IgD-negative memory B cell (primary cell): ENCODE results near the gene SHISA6. TPM values are rescaled to one million over a fixed set of nuclear protein-coding genes. Genes with fewer than 3 reads are reported as not detected.

Experiments
- H3K27ac Mint-ChIP-seq, 3 donors: one replicate each; pipeline ENCODE4 v1.8.0; 2020 to 2022; ENCODE audit warnings: mild to moderate bottlenecking in 3 of 3, mixed read lengths in 3 of 3, moderate library complexity in 1 of 3
- H3K27me3 Mint-ChIP-seq: one replicate; pipeline ENCODE4 v1.8.0; 2021; ENCODE audit warnings: mixed read lengths
- H3K36me3 Mint-ChIP-seq: one replicate; pipeline ENCODE4 v1.8.0; 2020; ENCODE audit warnings: mild to moderate bottlenecking, mixed read lengths
- H3K4me1 Mint-ChIP-seq, 3 donors: one replicate each; pipeline ENCODE4 v1.8.0; 2020 to 2022; ENCODE audit warnings: mixed read lengths in 3 of 3, mild to moderate bottlenecking in 1 of 3
- H3K4me3 Mint-ChIP-seq, 4 donors: one replicate each; pipeline ENCODE4 v1.8.0; 2020 to 2022; ENCODE audit warnings: mild to moderate bottlenecking in 4 of 4, mixed read lengths in 4 of 4, moderate library complexity in 3 of 4
- H3K9me3 Mint-ChIP-seq, 3 donors: one replicate each; pipeline ENCODE4 v1.8.0; 2020 to 2021; ENCODE audit warnings: mixed read lengths in 3 of 3, mild to moderate bottlenecking in 1 of 3
- polyA plus RNA-seq: library from polyadenylated mRNA; unstranded; fragments of 300-500 nt; fragmentation: Illumina TruSeq; gene quantifications from one replicate; pipeline ENCODE4 v1.2.3, GENCODE V29; 2021

The SHISA6 gene
- polyA plus RNA-seq, 1 donor from 2014 or later = not detected

DNA sequence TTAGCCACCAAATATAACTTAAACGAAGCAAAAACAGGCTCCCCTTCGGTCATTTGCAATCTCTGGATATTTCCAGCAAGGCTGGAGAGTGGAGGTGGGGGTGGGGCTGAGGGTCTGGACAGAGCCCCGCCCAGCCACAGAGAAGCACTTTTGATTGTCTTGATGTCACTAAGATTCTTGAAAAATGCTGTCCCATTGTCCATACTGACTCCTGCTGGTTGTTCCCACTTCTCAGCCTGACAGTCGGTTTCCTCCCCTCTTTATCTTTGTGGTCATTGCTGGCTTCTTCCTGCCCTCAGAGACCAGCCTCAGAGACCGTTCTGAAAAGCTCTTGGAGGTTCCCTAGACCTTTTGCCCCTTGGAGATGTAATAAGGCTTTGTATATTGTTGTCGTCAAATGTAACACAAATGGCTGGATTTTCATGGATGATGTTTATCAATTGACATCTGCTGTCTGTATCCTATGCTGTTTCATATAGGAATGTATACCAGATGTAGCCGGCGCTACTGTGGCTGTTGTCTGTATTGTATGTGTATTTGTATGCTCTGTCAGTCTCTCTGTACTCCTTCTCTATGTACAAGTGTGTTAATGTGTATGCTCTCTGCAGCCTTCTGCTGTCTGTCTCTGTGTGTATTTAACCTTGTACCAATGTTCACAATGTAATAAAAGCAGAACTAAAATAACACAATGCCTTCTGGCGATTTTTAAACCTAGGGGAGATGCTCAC, 262.5 kb downstream of the SHISA6 start:
- Mint-ChIP-seq H3K27me3 (no peaks in the 10 kb centered on the region), H3K27ac (no peak overlapping the region), H3K9me3 (peaks cover 4 to 5% (median 5%) of the 10 kb centered on the region in 3 donors), H3K4me3 (no peak overlapping the region), H3K36me3 (no peaks in the 10 kb centered on the region), H3K4me1 (no peaks in the 10 kb centered on the region)

DNA sequence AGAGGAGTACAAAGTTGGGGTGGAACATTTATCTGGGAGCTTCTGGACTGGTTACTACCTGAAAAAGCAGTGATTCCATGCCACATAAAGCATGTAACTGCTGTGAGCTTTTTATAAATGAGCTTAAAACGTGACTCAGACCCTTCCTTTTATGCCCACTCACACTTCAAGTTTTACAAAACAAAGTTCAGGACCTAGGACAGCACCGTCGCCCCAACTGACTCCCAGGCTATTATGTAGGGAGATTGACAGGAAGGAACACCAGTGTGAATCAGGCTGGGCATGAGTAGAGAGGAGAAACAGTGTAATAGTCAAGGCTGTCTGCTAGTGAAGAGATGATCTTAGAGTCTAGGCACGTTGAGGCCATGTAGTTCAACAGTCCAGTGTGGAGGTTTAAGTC, 265.6 kb downstream of the SHISA6 start:
- Mint-ChIP-seq H3K9me3 (peaks cover 5 to 8% (median 5%) of the 10 kb centered on the region in 3 donors), H3K4me3 (no peak overlapping the region), H3K27ac (no peak overlapping the region), H3K27me3 (no peaks in the 10 kb centered on the region), H3K4me1 (no peaks in the 10 kb centered on the region), H3K36me3 (no peaks in the 10 kb centered on the region)

DNA sequence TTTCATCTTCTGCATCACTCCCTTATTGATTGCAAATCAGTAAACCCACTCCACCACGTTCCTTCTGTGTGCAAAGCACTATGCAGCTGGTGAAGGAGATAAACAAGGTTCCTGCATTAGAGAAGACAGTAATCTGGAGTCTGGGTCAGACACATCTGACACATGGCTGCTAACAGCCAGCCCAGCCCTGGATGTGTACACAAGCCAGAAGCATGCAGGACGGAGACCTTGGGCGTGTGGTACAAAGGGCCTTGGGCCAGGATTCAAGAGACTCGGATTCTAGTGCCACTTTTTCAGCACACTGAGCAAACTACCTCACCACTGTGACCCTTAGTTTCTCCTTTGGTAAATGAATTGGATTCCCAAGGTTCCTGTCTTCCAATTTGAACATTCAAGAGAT, 270.7 kb downstream of the SHISA6 start:
- Mint-ChIP-seq H3K27ac (no peak overlapping the region), H3K27me3 (no peaks in the 10 kb centered on the region), H3K36me3 (no peaks in the 10 kb centered on the region), H3K4me3 (no peak overlapping the region), H3K9me3 (peaks cover 0 to 7% (median 3%) of the 10 kb centered on the region in 3 donors), H3K4me1 (no peaks in the 10 kb centered on the region)

DNA sequence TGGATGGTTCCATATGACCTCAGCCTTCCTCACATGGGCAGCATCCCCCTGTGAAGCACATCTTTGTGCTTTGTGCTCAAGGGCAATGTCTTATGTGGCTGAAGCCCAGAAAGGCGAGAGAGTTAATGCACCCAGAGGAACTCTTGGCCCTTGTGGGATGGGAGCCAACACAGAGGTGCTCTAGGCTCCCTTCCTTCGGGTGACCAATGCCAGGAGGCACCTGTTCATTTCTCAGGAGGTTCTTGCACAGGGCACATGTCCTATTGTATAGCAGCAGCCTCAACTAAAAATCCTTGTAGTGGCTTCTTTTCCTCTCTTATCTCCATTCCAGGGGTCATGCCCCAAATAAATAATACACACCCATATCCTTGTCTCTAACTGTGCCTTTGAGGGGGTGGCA, 273.6 kb downstream of the SHISA6 start:
- Mint-ChIP-seq H3K4me3 (no peak overlapping the region), H3K9me3 (peaks cover 0 to 7% (median 4%) of the 10 kb centered on the region in 3 donors), H3K4me1 (no peaks in the 10 kb centered on the region), H3K27me3 (no peaks in the 10 kb centered on the region), H3K36me3 (no peaks in the 10 kb centered on the region), H3K27ac (no peak overlapping the region)

DNA sequence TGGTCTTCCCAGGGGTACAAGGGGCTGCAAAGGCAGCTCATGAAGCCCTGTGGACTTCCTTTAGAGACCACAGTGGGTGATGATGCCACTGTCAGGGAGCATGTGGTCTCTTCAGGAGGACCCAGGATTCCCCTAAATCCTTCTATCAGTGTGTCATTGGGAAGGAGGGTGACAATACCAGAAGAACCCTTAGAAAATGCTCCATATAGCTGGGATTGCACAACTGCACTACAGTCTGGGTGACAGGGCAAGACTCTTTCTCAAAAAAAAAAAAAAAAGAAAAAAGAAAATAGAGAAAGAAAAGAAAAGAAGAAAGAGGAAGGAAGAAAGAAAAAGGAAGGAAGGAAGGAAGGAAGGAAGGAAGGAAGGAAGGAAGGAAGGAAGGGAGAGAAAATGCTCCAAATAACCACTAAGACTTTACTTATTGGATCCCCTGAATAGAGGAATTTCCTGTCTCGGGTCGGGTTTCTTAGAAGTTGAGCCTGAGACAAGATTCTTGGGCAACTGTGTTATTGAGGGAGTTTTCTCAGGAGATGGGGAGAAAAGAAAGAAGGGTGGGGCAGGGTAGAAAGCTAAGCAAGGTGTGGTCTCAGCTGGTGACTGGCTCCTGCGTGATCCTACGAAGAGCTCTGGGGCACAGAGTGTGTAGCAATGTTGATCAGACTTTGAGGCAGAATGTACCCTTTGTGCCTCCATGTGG, 274.1 kb downstream of the SHISA6 start:
- Mint-ChIP-seq H3K4me1 (no peaks in the 10 kb centered on the region), H3K27me3 (no peaks in the 10 kb centered on the region), H3K27ac (no peak overlapping the region), H3K4me3 (no peak overlapping the region), H3K9me3 (peaks cover 0 to 7% (median 4%) of the 10 kb centered on the region in 3 donors), H3K36me3 (no peaks in the 10 kb centered on the region)

DNA sequence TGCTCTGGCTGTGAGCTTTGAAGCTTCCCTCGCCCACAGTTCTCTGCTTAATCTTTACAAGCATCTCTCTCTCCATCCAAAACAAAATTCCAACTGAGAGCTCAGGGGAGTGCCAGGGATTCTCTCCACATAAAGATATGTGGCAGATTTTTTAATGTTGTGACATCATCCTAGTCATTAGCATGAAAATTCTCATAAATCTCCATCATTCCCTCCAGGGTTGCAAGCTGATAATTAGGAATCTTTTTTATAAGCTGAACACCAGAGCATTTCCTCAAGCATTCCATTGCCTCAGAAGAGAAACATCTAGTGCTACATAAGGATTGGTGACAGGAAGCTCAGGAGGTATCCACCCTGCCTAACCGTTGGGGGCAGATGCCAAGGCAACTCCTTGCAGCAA, 274.9 kb downstream of the SHISA6 start:
- H3K4me1 Mint-ChIP-seq = no peaks in the 10 kb centered on the region
- peaks cover 0 to 4% (median 4%) of the 10 kb centered on the region in 3 donors for H3K9me3 Mint-ChIP-seq
- H3K27me3 Mint-ChIP-seq = no peaks in the 10 kb centered on the region
- no peak overlapping the region for H3K27ac Mint-ChIP-seq
- no peak overlapping the region for H3K4me3 Mint-ChIP-seq
- H3K36me3 Mint-ChIP-seq = no peaks in the 10 kb centered on the region

DNA sequence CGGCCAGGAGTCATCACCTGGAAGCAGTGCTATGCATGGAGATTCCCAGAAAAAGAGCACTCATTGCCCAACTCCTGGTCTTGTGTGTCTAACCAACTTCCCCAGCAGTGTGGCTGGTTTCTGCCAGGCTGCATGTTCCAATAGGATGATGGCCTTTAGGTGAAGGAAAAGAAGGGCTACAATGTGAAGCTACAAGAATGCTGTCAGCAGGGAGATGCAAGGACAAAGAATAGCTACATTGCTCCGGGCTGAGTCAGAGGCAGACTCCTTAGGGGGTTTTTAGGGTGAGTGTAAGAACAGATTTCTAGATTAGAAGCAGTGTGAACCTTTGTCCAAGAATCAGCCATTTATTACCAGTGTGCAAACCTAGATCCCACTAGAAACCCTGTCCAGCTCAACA, 294.2 kb downstream of the SHISA6 start:
- H3K27me3 Mint-ChIP-seq = no peaks in the 10 kb centered on the region
- H3K27ac Mint-ChIP-seq = peak overlapping the region in 1 of 3 donors; percentile 13
- H3K4me3 Mint-ChIP-seq = no peak overlapping the region
- no peaks in the 10 kb centered on the region for H3K4me1 Mint-ChIP-seq
- peaks cover 10 to 15% (median 12%) of the 10 kb centered on the region in 3 donors for H3K9me3 Mint-ChIP-seq
- no peaks in the 10 kb centered on the region for H3K36me3 Mint-ChIP-seq

DNA sequence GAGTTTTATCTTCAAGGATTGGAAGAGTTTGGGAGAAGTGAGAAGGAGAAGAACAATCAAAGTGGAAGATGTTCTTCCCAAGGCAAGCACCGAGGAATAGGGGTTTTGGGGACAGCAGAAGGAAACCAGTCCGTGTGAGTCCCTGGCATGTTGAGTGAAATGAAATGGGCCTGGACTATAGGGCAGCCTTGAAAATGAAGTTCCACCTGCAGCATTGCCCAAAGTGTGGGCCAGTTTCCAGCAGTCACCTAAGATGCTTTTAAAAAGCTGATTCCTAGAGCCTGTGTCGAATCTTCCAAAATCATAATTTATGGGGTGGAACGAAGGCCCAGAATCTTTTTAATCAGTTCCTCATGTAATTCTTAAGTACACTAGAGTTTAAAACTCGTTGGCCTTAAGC, 297.4 kb downstream of the SHISA6 start:
- Mint-ChIP-seq H3K9me3 (peaks cover 6 to 11% (median 11%) of the 10 kb centered on the region in 3 donors), H3K27ac (no peak overlapping the region), H3K4me3 (no peak overlapping the region)

DNA sequence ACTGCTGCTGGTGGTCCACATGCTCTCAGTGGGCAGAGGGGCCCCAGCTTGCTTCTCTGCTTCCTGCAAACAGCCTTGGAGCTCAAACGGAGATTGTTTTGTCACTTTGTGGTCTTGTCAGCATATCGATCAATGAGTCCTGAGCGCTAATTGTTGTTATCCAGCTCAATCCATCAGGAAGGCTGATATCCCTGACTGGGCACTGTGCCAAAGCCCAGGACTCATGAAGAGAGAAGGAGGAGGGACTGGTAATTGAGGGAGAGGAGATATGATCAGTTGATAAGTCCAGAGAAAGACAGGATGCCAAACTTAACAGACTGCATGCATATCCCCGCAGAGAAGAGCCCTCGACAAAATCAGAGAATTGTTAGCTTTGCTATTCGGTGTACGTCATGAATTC, 298.6 kb downstream of the SHISA6 start:
- H3K27me3 Mint-ChIP-seq = no peaks in the 10 kb centered on the region
- no peaks in the 10 kb centered on the region for H3K4me1 Mint-ChIP-seq
- no peaks in the 10 kb centered on the region for H3K36me3 Mint-ChIP-seq
- no peak overlapping the region for H3K27ac Mint-ChIP-seq
- no peak overlapping the region for H3K4me3 Mint-ChIP-seq
- H3K9me3 Mint-ChIP-seq = peaks cover 5 to 10% (median 8%) of the 10 kb centered on the region in 3 donors

More for the DNA sequence above, 297.4 kb downstream of the SHISA6 start:
- Mint-ChIP-seq H3K27me3 (no peaks in the 10 kb centered on the region), H3K4me1 (no peaks in the 10 kb centered on the region), H3K36me3 (no peaks in the 10 kb centered on the region)

DNA sequence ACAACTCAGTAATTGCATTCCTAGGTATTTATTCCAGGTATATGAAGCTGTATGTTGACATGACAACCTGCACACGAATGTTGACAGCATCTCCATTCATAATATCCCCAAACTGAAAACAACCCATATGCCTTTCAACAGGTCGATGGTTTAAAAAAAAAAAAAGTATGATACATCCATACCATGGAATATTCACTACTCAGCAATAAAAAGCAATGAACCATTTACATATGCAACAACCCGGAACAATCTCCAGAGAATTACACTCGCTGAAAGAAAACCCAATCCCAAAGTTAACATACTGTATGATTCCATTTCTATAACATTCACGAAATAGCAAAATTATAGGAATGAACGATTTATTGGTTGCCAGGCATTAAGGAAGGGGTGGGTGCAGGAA, 304.0 kb downstream of the SHISA6 start:
- Mint-ChIP-seq H3K27me3 (no peaks in the 10 kb centered on the region), H3K9me3 (peaks cover 0 to 16% (median 4%) of the 10 kb centered on the region in 3 donors), H3K4me1 (no peaks in the 10 kb centered on the region), H3K36me3 (no peaks in the 10 kb centered on the region), H3K4me3 (no peak overlapping the region), H3K27ac (no peak overlapping the region)

DNA sequence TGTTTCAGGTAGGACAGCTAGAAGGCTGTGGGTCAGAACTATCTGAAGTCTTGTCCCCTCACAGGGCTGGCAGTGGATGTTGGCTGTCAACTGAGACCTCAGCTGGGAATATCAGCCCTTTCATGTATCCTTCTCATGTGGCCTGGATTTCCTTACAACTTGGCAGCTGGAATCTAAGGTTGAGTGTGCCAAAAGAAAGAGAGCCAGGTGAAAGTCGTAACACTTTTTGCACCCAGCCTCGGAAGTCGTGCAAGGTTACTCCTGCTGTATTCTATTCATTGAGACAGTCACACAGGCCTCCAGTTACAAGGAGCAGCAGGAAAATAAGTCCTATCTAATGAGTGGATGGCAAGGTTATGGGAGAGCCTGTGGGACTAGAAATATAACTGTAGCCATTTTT, 304.7 kb downstream of the SHISA6 start:
- Mint-ChIP-seq H3K36me3 (no peaks in the 10 kb centered on the region), H3K9me3 (peaks cover 0 to 15% (median 4%) of the 10 kb centered on the region in 3 donors), H3K4me1 (no peaks in the 10 kb centered on the region), H3K4me3 (no peak overlapping the region), H3K27ac (no peak overlapping the region), H3K27me3 (no peaks in the 10 kb centered on the region)

DNA sequence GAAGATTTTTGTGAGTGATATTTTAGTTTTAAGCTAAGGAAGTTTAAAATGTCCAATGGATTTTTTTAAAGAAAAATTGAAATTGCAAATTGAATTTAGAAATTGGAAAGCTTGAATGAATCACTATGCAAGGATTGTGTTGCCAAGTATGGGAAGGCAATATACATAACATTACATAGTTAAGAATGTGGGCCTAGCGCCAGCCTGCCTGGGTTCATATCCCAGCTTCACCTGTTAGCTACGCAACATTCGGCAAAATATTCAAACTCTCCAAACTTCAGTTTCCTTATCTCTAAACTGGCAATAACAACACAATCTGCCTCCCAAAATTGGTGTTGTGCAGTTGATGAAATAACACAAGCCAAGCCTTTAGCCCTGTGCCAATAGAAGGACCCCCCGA, 306.8 kb downstream of the SHISA6 start:
- H3K27me3 Mint-ChIP-seq = no peaks in the 10 kb centered on the region
- H3K4me3 Mint-ChIP-seq = no peak overlapping the region
- H3K9me3 Mint-ChIP-seq = peaks cover 0 to 12% (median 4%) of the 10 kb centered on the region in 3 donors
- H3K36me3 Mint-ChIP-seq = no peaks in the 10 kb centered on the region
- H3K27ac Mint-ChIP-seq = no peak overlapping the region
- H3K4me1 Mint-ChIP-seq = no peaks in the 10 kb centered on the region

DNA sequence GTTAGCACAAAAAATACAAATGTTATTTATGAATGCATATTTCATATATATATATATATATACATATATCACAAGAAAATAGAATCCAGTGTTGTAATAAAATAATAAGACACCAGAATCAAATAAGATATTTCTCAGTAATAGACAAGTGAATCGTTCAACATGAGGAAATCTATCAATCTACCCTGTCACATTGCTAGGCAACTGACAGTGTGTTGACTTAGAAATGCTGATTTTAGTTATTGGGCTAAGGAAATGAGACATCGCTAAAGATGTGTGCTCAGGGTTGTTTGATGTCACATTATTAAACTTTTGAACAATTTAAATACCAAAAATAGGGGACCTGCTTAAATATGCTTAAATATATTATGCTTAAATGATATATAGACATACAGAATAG, 307.4 kb downstream of the SHISA6 start:
- no peaks in the 10 kb centered on the region for H3K4me1 Mint-ChIP-seq
- no peak overlapping the region for H3K4me3 Mint-ChIP-seq
- no peak overlapping the region for H3K27ac Mint-ChIP-seq
- H3K36me3 Mint-ChIP-seq = no peaks in the 10 kb centered on the region
- no peaks in the 10 kb centered on the region for H3K27me3 Mint-ChIP-seq
- peaks cover 0 to 14% (median 4%) of the 10 kb centered on the region in 3 donors for H3K9me3 Mint-ChIP-seq

DNA sequence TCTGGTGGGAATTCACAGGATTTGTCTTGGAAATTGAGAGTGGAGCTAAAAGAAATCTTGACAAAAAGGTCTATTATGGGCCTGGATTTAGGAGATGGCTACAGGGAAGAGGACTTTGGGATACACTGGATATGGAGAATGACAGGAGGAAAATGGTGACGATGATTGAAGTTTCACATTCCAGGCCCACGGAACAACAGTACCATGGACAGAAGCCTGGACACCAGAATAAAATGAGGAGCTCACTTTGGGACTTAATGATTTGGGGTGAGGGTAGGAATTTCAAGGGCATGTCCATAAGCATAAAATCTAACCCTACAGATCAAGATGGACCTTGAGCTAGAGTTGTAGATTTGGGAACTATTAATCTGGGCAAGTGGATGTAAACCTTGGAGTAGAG, 309.4 kb downstream of the SHISA6 start:
- Mint-ChIP-seq H3K4me3 (no peak overlapping the region), H3K9me3 (peaks cover 0 to 10% (median 3%) of the 10 kb centered on the region in 3 donors), H3K36me3 (no peaks in the 10 kb centered on the region), H3K27ac (no peak overlapping the region), H3K27me3 (no peaks in the 10 kb centered on the region), H3K4me1 (no peaks in the 10 kb centered on the region)

DNA sequence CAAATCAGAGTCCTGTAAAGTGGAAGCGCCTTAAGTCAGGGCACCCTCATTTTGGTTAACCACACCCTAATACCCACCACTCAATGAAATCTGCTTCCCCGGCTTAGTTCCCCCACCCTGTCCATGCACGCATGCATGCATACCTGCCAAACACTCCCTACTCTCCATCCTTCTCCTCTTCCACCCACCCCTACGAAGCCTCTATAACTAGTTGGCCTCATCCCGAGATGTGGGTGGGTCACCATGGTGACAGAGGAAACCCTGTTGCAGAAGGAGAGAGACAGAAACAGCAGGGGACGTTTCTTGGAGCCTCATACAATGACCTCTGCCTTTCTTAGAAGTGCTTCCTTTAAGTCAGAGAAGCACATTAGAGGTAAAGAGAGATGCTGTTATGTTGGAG, 310.4 kb downstream of the SHISA6 start:
- H3K27me3 Mint-ChIP-seq = no peaks in the 10 kb centered on the region
- H3K9me3 Mint-ChIP-seq = peaks cover 0 to 10% (median 3%) of the 10 kb centered on the region in 3 donors
- no peak overlapping the region for H3K27ac Mint-ChIP-seq
- H3K4me1 Mint-ChIP-seq = no peaks in the 10 kb centered on the region
- H3K36me3 Mint-ChIP-seq = no peaks in the 10 kb centered on the region
- H3K4me3 Mint-ChIP-seq = no peak overlapping the region

DNA sequence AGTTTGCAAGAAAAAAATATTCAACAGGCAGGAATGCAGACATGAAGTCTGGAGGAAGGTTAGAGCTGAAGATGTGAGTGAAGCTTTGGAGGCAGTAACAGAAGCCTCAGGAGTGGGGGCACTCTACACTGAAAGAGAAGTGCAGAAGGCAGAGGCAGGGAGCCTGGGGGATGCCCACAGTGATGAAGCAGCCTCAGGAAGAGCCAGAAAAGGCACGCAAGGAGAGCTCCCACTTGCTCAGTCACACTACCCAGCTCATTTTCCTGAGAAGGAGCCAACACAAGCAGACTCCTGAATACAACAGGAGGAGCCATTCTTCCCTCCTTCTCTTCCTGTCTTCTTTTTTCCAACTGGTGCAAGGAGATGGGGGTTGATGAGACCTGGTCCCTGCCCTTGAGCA, 312.1 kb downstream of the SHISA6 start:
- H3K27me3 Mint-ChIP-seq = no peaks in the 10 kb centered on the region
- no peak overlapping the region for H3K4me3 Mint-ChIP-seq
- H3K36me3 Mint-ChIP-seq = no peaks in the 10 kb centered on the region
- H3K9me3 Mint-ChIP-seq = peaks cover 0 to 10% (median 3%) of the 10 kb centered on the region in 3 donors
- no peaks in the 10 kb centered on the region for H3K4me1 Mint-ChIP-seq
- no peak overlapping the region for H3K27ac Mint-ChIP-seq
